ENCODE data around the gene NGB.

Gene NGB

DNA sequence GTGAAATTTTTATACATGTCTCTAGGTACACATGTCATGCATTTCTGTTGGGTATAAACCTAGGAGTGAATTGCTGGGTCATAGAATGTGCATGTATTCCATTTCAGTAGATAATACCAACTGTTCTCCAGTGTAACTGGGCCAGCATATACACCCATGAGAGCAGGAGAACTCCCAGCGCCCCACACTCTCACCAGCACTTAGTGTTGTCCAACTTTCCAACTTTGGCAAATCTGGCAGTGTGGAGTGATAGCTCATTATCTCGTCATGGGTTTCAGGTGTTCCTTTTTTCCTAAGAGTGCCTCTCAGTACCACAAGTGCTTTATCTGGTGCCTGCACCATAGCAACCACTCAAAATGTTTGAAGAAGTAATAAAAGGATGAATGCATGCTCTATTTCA lies 40.1 kb downstream of the NGB start:
- no peak for DNase-seq (ENCODE audit: extremely low read depth, low read depth)
- TF ChIP-seq, protein P1, sequence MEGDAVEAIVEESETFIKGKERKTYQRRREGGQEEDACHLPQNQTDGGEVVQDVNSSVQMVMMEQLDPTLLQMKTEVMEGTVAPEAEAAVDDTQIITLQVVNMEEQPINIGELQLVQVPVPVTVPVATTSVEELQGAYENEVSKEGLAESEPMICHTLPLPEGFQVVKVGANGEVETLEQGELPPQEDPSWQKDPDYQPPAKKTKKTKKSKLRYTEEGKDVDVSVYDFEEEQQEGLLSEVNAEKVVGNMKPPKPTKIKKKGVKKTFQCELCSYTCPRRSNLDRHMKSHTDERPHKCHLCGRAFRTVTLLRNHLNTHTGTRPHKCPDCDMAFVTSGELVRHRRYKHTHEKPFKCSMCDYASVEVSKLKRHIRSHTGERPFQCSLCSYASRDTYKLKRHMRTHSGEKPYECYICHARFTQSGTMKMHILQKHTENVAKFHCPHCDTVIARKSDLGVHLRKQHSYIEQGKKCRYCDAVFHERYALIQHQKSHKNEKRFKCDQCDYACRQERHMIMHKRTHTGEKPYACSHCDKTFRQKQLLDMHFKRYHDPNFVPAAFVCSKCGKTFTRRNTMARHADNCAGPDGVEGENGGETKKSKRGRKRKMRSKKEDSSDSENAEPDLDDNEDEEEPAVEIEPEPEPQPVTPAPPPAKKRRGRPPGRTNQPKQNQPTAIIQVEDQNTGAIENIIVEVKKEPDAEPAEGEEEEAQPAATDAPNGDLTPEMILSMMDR (IDR thresholded peaks at IDR 0.05; ENCODE audit: low read depth, low read length, missing control alignments), result no peak
- no peak overlapping the region for H3K4me3 ChIP-seq (replicated peaks; ENCODE audit: low read depth, low read length)

DNA sequence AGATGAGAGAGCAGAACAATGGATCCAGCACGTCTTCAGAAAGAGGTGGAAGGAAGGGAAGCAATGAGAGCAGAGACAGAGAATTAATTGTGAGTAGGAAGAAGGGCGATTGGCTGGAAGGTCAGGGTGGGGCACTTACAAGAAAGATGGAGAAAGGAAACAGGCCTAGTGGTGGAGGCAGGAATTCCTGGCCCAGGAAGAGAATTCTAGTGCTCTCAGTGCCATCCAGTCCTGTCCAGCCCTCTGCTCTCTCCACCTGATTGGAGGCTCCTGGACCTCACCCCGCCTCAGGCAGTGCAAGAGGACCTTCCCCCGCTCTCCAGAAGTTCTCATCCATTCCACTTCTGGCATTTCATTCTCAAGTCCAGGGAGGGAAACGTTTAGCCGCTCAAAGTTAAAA lies 43.0 kb downstream of the NGB start:
- DNase-seq (ENCODE audit: extremely low read depth, low read depth), result no peak
- no peak overlapping the region for H3K4me3 ChIP-seq (replicated peaks; ENCODE audit: low read depth, low read length)
- TF ChIP-seq, protein P1 (IDR thresholded peaks at IDR 0.05; ENCODE audit: low read depth, low read length, missing control alignments), result no peak

DNA sequence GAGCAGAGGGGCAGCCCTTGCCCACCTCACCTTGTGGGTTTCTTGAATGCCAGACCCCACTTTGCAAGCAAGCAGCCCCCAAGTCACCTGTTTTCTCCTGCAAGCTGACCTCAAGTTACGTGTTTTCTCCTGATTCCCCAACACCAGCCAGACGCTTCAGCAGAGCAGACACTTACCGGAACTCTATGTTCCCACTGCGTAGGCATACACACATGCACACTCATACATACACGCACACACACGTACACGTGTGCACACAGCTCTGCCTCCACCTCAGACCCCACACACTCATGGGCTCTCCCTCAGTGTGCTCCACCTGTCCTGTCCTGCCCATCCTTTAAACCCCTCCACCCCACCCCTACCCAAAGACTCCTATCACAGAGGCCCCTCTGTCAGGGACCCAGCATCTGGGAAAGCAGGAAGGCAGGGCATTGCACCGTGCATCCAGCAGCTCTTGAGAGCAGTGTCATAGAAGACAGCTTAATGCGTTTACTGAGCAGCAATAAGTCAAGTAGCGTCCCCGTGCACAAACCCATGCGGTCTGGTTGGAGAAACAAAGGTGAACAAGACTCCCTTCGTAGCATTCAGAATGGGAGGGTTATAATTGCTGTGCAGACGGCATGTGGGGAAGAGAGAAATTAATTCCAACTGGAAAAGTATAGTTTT lies 45.0 kb downstream of the NGB start:
- TF ChIP-seq, protein P1 (IDR thresholded peaks at IDR 0.05; ENCODE audit: low read depth, low read length, missing control alignments), result no peak
- no peak overlapping the region for H3K4me3 ChIP-seq (replicated peaks; ENCODE audit: low read depth, low read length)
- DNase-seq (ENCODE audit: extremely low read depth, low read depth), result no peak

DNA sequence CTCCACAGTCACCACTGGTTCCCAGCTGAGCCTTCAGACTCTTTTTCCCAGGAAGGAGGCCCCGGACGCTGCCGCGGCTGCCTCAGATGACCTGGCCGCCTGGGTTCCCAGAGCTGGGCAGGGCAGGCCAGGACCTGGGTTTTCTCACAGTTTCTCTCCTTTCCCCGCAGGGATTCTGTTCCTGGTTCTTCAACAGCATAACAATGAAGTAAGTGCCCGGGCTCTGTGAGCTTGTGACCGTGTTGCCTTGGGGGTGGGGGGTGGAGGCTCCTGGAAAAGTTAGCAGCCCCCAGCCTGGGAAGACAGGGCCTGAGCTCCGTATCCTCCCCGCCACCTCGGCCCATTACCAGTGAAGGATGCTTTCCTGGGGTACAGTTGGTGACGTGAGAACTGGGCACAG lies 45.8 kb downstream of the NGB start:
- DNase-seq (ENCODE audit: extremely low read depth, low read depth), result no peak
- no peak overlapping the region for H3K4me3 ChIP-seq (replicated peaks; ENCODE audit: low read depth, low read length)
- TF ChIP-seq, protein P1 (IDR thresholded peaks at IDR 0.05; ENCODE audit: low read depth, low read length, missing control alignments), result no peak

DNA sequence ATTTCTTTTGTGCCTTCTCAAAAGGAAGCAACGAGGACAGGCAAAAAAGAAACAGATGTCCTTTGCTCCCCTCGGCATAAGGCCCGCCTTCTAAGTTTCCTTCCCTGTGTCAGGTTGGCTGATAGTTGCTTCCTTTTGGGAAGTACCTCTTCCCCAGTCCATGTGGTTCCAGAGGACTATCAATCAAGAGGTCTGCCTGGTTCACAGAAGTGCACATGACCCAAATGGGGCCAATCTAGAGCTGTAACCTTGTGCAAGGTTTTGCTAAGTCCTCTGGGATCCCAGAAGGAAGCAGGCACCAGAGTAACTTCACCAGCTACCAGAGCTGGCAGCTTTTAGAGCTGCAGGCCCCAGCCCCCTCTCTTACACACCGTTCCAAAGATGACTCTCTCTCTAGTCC lies 46.8 kb downstream of the NGB start:
- no peak overlapping the region for H3K4me3 ChIP-seq (replicated peaks; ENCODE audit: low read depth, low read length)
- no peak for DNase-seq (ENCODE audit: extremely low read depth, low read depth)
- TF ChIP-seq, protein P1 (IDR thresholded peaks at IDR 0.05; ENCODE audit: low read depth, low read length, missing control alignments), result no peak

DNA sequence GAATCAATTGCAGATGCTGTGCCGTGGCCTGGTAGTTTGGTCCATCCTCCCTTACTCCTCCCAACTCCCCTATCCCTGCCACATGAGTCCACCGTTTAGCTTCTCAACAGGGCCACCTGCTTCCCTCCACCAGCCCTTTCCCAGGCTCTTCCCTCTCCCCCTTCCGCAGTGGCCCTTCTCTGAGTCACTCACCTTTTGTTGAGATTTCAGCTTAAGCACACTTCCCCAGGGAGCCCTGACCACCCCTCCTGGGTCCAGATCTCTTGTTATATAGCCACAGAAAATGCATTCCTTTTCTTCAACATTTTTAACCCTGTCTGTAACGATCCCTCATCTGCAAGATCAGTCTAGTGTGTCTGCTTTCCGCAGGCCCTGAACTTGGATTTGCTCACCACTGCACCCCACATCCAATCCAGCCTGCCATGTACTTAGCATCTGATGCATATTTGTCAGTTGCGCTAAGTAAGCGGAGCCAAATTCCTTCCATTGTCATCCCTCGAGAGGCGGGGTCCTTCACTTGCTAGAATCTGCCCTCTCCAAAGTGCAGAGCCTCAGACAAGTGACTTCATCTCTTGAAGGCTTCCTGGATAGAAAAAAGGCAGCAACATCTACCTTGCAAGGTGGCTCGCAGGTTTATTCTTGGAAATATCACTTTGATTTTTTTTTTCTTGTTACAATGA lies 48.3 kb downstream of the NGB start:
- no peak overlapping the region for H3K4me3 ChIP-seq (replicated peaks; ENCODE audit: low read depth, low read length)
- no peak for DNase-seq (ENCODE audit: extremely low read depth, low read depth)

More for the DNA sequence above, 48.3 kb downstream of the NGB start:
- TF ChIP-seq, protein P1 (IDR thresholded peaks at IDR 0.05; ENCODE audit: low read depth, low read length, missing control alignments), result no peak

Data from HFF-Myc (cell line).